ENCODE measurements around the gene ACOT11. TPM values are rescaled to one million over a fixed set of nuclear protein-coding genes. Genes with fewer than 3 reads are reported as not detected.

ACOT11 gene
- polyA plus RNA-seq, 1 of the 3 experiments (the other 2 are of a cell fraction), result 6.9 TPM

GRCh38 chr1:54619749-54620148, 71.7 kb downstream of the ACOT11 start:
- DNase-seq, result no peak
- H3K27ac ChIP-seq (ENCODE audit: low read depth in 2 of 2, low read length in 1 of 2), result no peak overlapping the region
- POLR2A ChIA-PET, result no interaction called here
- no peak overlapping the region for H2AFZ ChIP-seq (ENCODE audit: low read depth)
- CTCF ChIA-PET, result interaction anchor here (2.5 kb wide), 1 partner anchor 72 kb away, joined by 8 read pairs; the partner anchor contains the start of gene ACOT11
- no peaks in the 10 kb centered on the region for H4K20me1 ChIP-seq (ENCODE audit: insufficient read depth)
- no peak for TF ChIP-seq REST (IDR thresholded peaks at IDR 0.05; ENCODE audit: low read depth, low read length)
- no peak for TF ChIP-seq MXI1 (IDR thresholded peaks at IDR 0.05; ENCODE audit: low read depth, low read length)
- TF ChIP-seq CHD2 (IDR thresholded peaks at IDR 0.05; ENCODE audit: low read length, partially characterized antibody), result no peak
- no peak for TF ChIP-seq POLR2AphosphoS5 (IDR thresholded peaks at IDR 0.05; ENCODE audit: low read depth, low read length)
- TF ChIP-seq FOSL2 (IDR thresholded peaks at IDR 0.05; ENCODE audit: borderline replicate concordance, low read depth), result no peak
- no peak for TF ChIP-seq RFX5 (IDR thresholded peaks at IDR 0.05; ENCODE audit: low read length)
- no peak for TF ChIP-seq TCF12 (IDR thresholded peaks at IDR 0.05)
- TF ChIP-seq ZBTB33 (IDR thresholded peaks at IDR 0.05; ENCODE audit: borderline replicate concordance, low read depth), result no peak
- TF ChIP-seq MAX (IDR thresholded peaks at IDR 0.05; ENCODE audit: low read depth), result no peak
- no peak for TF ChIP-seq USF1 (IDR thresholded peaks at IDR 0.05; ENCODE audit: borderline replicate concordance, low read depth)
- H3K36me3 ChIP-seq (replicated peaks in 1 of 2; ENCODE audit: control insufficient read depth in 1 of 2, insufficient read depth in 2 of 2, low read length in 1 of 2), result no peaks in the 10 kb centered on the region
- no peak overlapping the region for H3K4me3 ChIP-seq (ENCODE audit: low read depth in 2 of 2, low read length in 1 of 2)
- H3K4me2 ChIP-seq, result no peak overlapping the region
- H3K27me3 ChIP-seq (ENCODE audit: insufficient read depth), result no peaks in the 10 kb centered on the region
- H3K9me3 ChIP-seq, result no peaks in the 10 kb centered on the region
- WGBS (ENCODE audit: low lambda C conversion rate), result 79% methylated on average over 5 of the region's 8 CpGs
- no peaks in the 10 kb centered on the region for H3K79me2 ChIP-seq (ENCODE audit: insufficient read depth)
- H3F3A ChIP-seq (replicated peaks; ENCODE audit: insufficient read depth), result no peaks in the 10 kb centered on the region
- H3K9ac ChIP-seq, result no peak overlapping the region
- H3K4me1 ChIP-seq (ENCODE audit: control insufficient read depth in 1 of 2, insufficient read depth in 2 of 2, low read depth in 1 of 2, low read length in 1 of 2), result peaks cover 0 to 10% of the 10 kb centered on the region in 2 experiments; a peak in 1 of 4 replicates
- no peaks in the 10 kb centered on the region for H3K9me2 ChIP-seq
